Sigmoid colon (tissue), 7 donors: Measurements from ENCODE around the gene AK8. TPM values are rescaled to one million over a fixed set of nuclear protein-coding genes. Genes with fewer than 3 reads are reported as not detected.

Experiments
- DNase-seq: peaks from one replicate; pipeline ENCODE4 v3.0.0-alpha.2; 2019
- H3K27ac ChIP-seq, 4 donors: fragments of 200-600 bp; sonication (generic); one replicate each; pipeline ENCODE4 v1.5.1; 2016 to 2019; ENCODE audit warnings: mild to moderate bottlenecking in 1 of 4
- H3K27me3 ChIP-seq, 3 donors: fragments of 200-600 bp; sonication (generic); one replicate each; pipeline ENCODE4 v1.5.1; 2019; ENCODE audit warnings: mild to moderate bottlenecking in 1 of 3
- H3K36me3 ChIP-seq, 4 donors: fragments of 200-600 bp; sonication (generic); one replicate each; pipeline ENCODE4 v1.5.1; 2016 to 2019
- H3K4me1 ChIP-seq, 4 donors: fragments of 200-600 bp; sonication (generic); one replicate each; pipeline ENCODE4 v1.5.1; 2017 to 2019
- H3K4me3 ChIP-seq, 4 donors: fragments of 200-600 bp; sonication (generic); one replicate each; pipeline ENCODE4 v1.5.1; 2017 to 2019; ENCODE audit warnings: mild to moderate bottlenecking in 2 of 4, moderate library complexity in 1 of 4
- H3K9me3 ChIP-seq, 4 donors: fragments of 200-600 bp in 3 of 4; sonication (generic) in 3 of 4; one replicate each; pipeline versions ENCODE4 v1.5.1 to v1.6.1; 2013 to 2019
- CTCF ChIP-seq, 4 experiments: fragments of 450-650 bp in 3 of 4; fragments of 200-600 bp in 1 of 4; IDR thresholded peaks; one replicate each; pipeline ENCODE4 v1.5.1; 2016 to 2019; ENCODE audit warnings: antibody characterized with exemption in 4 of 4, mild to moderate bottlenecking in 3 of 4, moderate library complexity in 2 of 4
- EP300 ChIP-seq, 4 donors: sonication (generic); formaldehyde crosslinking; IDR thresholded peaks; one replicate each; pipeline ENCODE4 v1.6.1; 2017; ENCODE audit warnings: antibody characterized with exemption in 4 of 4
- POLR2A ChIP-seq, 2 donors: fragments of 450-650 bp; IDR thresholded peaks; one replicate each; pipeline ENCODE4 v1.6.1; 2016; ENCODE audit warnings: antibody characterized with exemption in 2 of 2, mild to moderate bottlenecking in 2 of 2, moderate library complexity in 2 of 2
- POLR2AphosphoS5 ChIP-seq, 4 donors: sonication (generic); formaldehyde crosslinking; IDR thresholded peaks; one replicate each; pipeline ENCODE4 v1.6.1; 2017; ENCODE audit warnings: antibody characterized with exemption in 4 of 4
- WGBS, 2 donors: extraction: QIAGEN DNeasy Blood & Tissue Kit; methylation state at CpG; one replicate each; pipeline ENCODE4 v1.1.7; 2013; 5-methylcytosine and 5-hydroxymethylcytosine counted together
- intact Hi-C: fragments of 100-400 bp; cut with DNase I; formaldehyde crosslinking; loops from one replicate; pipeline ENCODE4 v1.15.1; 2023
- polyA plus RNA-seq, 3 donors: library from polyadenylated mRNA; stranded (reverse); fragments of 200-250 nt; gene quantifications; one replicate each; pipeline ENCODE4 v1.2.3, GENCODE V29; 2013
- total RNA-seq, 4 donors: library from RNA; depleted of rRNA; stranded (reverse); fragments of >200 nt; gene quantifications; one replicate each; pipeline ENCODE4 v1.1.0, GENCODE V29; 2016
- donor health status: healthy with polysubstance abuse.
- donor health status: Bipolar disorder and iron deficiency.
- donor health status: healthy.

The AK8 gene
- total and polyA plus RNA-seq, 7 donors, result 0.25 to 1.2 (median 0.59) TPM; not detected in 3

GRCh38 chr9:132809677-132810271 lies 68.3 kb downstream of the AK8 start:
- Histone ChIP-seq H3K4me3 (no peak overlapping the region), H3K9me3 (no peaks in the 10 kb centered on the region), H3K27ac (no peak overlapping the region), H3K36me3 (no peaks in the 10 kb centered on the region), H3K27me3 (peaks cover 0 to 2% (median 0%) of the 10 kb centered on the region in 3 donors), H3K4me1 (no peaks in the 10 kb centered on the region)
- WGBS, 2 donors, result 48 to 78% methylated on average over 11 of the region's 11 CpGs
- no peak for DNase-seq
- intact Hi-C loops, result loop anchor here (10.0 kb wide), 1 partner anchor 395 kb away; the partner anchor contains the start of gene CFAP77
- TF ChIP-seq POLR2A (IDR thresholded peaks at IDR 0.05) (no peak), EP300 (IDR thresholded peaks at IDR 0.05) (no peak), CTCF (IDR thresholded peaks at IDR 0.05) (no peak), POLR2AphosphoS5 (IDR thresholded peaks at IDR 0.05) (no peak)

- DNase-seq, result no peak
- Histone ChIP-seq H3K36me3 (no peaks in the 10 kb centered on the region), H3K27ac (no peak overlapping the region), H3K27me3 (peaks cover 0 to 10% (median 0%) of the 10 kb centered on the region in 3 donors), H3K9me3 (no peaks in the 10 kb centered on the region), H3K4me3 (no peak overlapping the region), H3K4me1 (no peaks in the 10 kb centered on the region)
- TF ChIP-seq POLR2AphosphoS5 (IDR thresholded peaks at IDR 0.05), result no peak
- no peak for TF ChIP-seq POLR2A (IDR thresholded peaks at IDR 0.05)
- no peak for TF ChIP-seq EP300 (IDR thresholded peaks at IDR 0.05)
- no peak for TF ChIP-seq CTCF (IDR thresholded peaks at IDR 0.05)
- intact Hi-C loops, result loop anchor here (10.0 kb wide), 1 partner anchor 394 kb away; the partner anchor contains the start of gene CFAP77
- WGBS, 2 donors, result 85 to 87% methylated on average over 6 of the region's 6 CpGs
Observed at GRCh38 chr9:132808645-132809044, 69.4 kb downstream of the AK8 start.

- Histone ChIP-seq H3K27ac (no peak overlapping the region), H3K4me1 (no peaks in the 10 kb centered on the region), H3K27me3 (peaks cover 0 to 25% (median 0%) of the 10 kb centered on the region in 3 donors), H3K4me3 (no peak overlapping the region), H3K9me3 (no peaks in the 10 kb centered on the region), H3K36me3 (no peaks in the 10 kb centered on the region)
- WGBS, 2 donors, result 56 to 76% methylated on average over 13 of the region's 13 CpGs
- intact Hi-C loops, result loop anchor here (10.0 kb wide), 1 partner anchor 392 kb away; the partner anchor contains the start of gene CFAP77
- DNase-seq, result no peak
- no peak for TF ChIP-seq CTCF (IDR thresholded peaks at IDR 0.05)
- TF ChIP-seq EP300 (IDR thresholded peaks at IDR 0.05), result no peak
- no peak for TF ChIP-seq POLR2AphosphoS5 (IDR thresholded peaks at IDR 0.05)
- no peak for TF ChIP-seq POLR2A (IDR thresholded peaks at IDR 0.05)
Observed at GRCh38 chr9:132806723-132807421, 71.2 kb downstream of the AK8 start.

GRCh38 chr9:132806306-132806705 lies 71.8 kb downstream of the AK8 start:
- Histone ChIP-seq H3K27me3 (peaks cover 0 to 25% (median 0%) of the 10 kb centered on the region in 3 donors), H3K36me3 (no peaks in the 10 kb centered on the region), H3K4me3 (no peak overlapping the region), H3K9me3 (no peaks in the 10 kb centered on the region), H3K27ac (no peak overlapping the region), H3K4me1 (no peaks in the 10 kb centered on the region)
- no peak for DNase-seq
- no peak for TF ChIP-seq EP300 (IDR thresholded peaks at IDR 0.05)
- TF ChIP-seq POLR2A (IDR thresholded peaks at IDR 0.05), result no peak
- no peak for TF ChIP-seq POLR2AphosphoS5 (IDR thresholded peaks at IDR 0.05)
- WGBS, 2 donors, result 67 to 73% methylated on average over 9 of the region's 9 CpGs
- intact Hi-C loops, result loop anchor here (10.0 kb wide), 1 partner anchor 392 kb away; the partner anchor contains the start of gene CFAP77
